BLaER1 treated with 17β-estradiol and CSF1 and Interleukin-3, amounts not matched to agents 10 nM and 100 nM (cell line): Measurements from ENCODE around the gene ZNF142.

Experiments used
- H3K27ac ChIP-seq, 11 experiments: shearing (Covaris generic); formaldehyde crosslinking; 2 replicates each; pipeline ENCODE4 v1.8.1; 2022
- H3K27me3 ChIP-seq, 11 experiments: shearing (Covaris generic); formaldehyde crosslinking; 2 replicates each; pipeline ENCODE4 v1.8.1; 2022
- H3K36me3 ChIP-seq, 11 experiments: shearing (Covaris generic); formaldehyde crosslinking; 2 replicates each; pipeline ENCODE4 v1.8.1; 2022
- H3K4me1 ChIP-seq, 10 experiments: shearing (Covaris generic); formaldehyde crosslinking; 2 replicates each; pipeline ENCODE4 v1.8.1; 2022
- H3K4me2 ChIP-seq, 11 experiments: shearing (Covaris generic); formaldehyde crosslinking; 2 replicates each; pipeline ENCODE4 v1.8.1; 2022
- H3K4me3 ChIP-seq, 10 experiments: shearing (Covaris generic); formaldehyde crosslinking; 2 replicates each; pipeline ENCODE4 v1.8.1; 2022
- H3K9ac ChIP-seq, 11 experiments: shearing (Covaris generic); formaldehyde crosslinking; 2 replicates each; pipeline ENCODE4 v1.8.1; 2022
- H3K9me3 ChIP-seq, 11 experiments: shearing (Covaris generic); formaldehyde crosslinking; replicated peaks in 1 of 11; 2 replicates each; pipeline ENCODE4 v1.8.1; 2022
- H4K20me1 ChIP-seq, 11 experiments: shearing (Covaris generic); formaldehyde crosslinking; 2 replicates each; pipeline ENCODE4 v1.8.1; 2022
- Cebpa-rat ChIP-seq, 11 experiments: shearing (Covaris generic); IDR thresholded peaks; 2 replicates each; pipeline ENCODE4 v1.8.1; 2022

The ZNF142 gene

DNA sequence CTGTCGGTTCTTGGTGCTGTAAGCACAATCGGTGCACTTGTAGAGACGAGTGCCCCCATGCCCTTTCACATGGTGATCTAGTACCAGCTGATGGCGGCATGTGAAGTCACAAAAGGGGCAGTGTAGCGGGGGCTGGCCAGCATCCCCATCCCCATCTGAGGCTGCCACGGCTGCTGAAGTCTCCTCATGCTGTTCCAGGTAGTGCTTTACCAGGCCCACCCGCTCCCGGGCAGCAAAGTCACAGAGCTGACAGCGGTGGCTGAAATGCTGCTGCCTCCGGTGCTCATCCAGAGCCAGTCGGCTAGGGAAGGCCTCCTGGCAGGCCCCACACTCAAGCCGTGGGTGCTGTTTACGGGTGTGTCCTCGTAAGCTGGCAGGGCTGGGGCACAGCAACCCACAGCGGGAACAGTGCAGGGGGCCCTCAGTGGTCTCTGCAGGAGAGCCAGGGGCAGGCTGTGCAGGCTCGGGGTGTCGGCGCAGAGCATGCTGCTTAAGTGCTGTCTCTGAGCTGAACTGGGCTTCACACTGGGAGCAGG, 17.2 kb downstream of the ZNF142 start:
- H3K4me1 ChIP-seq, result no peaks in the 10 kb centered on the region
- no peaks in the 10 kb centered on the region for H3K9me3 ChIP-seq
- no peak overlapping the region for H3K4me3 ChIP-seq
- no peak for TF ChIP-seq Cebpa-rat (IDR thresholded peaks at IDR 0.05)
- H4K20me1 ChIP-seq, result peaks cover 0 to 64% (median 36%) of the 10 kb centered on the region in 11 experiments; a peak in 15 of 22 replicates
- H3K4me2 ChIP-seq, result no peak overlapping the region
- no peaks in the 10 kb centered on the region for H3K27me3 ChIP-seq
- no peak overlapping the region for H3K27ac ChIP-seq
- H3K36me3 ChIP-seq, result peaks cover 95 to 100% (median 99%) of the 10 kb centered on the region in 11 experiments
- no peak overlapping the region for H3K9ac ChIP-seq

DNA sequence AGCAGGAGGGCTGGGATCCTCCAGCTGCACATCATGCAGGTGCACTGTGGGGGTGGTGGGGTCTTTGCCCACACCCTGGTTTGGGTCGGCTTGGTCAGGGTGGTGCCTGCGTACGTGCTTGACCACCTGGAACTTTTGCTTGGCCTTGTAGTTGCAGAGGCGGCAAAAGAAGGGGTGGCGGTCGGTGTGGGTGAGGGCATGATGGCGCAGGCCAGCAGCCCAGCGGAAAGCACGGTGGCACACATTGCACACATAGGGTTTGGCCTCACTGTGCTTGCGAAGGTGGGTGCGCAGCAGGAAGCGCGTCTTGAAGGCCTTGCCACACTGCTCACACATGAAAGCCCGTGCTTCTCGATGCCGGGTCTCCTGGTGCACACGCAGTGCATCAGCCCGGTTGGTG, 21.1 kb downstream of the ZNF142 start:
- no peaks in the 10 kb centered on the region for H3K9me3 ChIP-seq
- H3K36me3 ChIP-seq, result peaks cover 95 to 100% (median 99%) of the 10 kb centered on the region in 11 experiments
- TF ChIP-seq Cebpa-rat (IDR thresholded peaks at IDR 0.05), result no peak
- no peak overlapping the region for H3K4me3 ChIP-seq
- peaks cover 0 to 36% (median 24%) of the 10 kb centered on the region in 11 experiments; a peak in 13 of 22 replicates for H4K20me1 ChIP-seq
- H3K27me3 ChIP-seq, result no peaks in the 10 kb centered on the region
- H3K27ac ChIP-seq, result no peak overlapping the region
- no peak overlapping the region for H3K9ac ChIP-seq
- peaks cover 0 to 8% (median 3%) of the 10 kb centered on the region in 10 experiments; a peak in 9 of 20 replicates for H3K4me1 ChIP-seq
- no peak overlapping the region for H3K4me2 ChIP-seq

DNA sequence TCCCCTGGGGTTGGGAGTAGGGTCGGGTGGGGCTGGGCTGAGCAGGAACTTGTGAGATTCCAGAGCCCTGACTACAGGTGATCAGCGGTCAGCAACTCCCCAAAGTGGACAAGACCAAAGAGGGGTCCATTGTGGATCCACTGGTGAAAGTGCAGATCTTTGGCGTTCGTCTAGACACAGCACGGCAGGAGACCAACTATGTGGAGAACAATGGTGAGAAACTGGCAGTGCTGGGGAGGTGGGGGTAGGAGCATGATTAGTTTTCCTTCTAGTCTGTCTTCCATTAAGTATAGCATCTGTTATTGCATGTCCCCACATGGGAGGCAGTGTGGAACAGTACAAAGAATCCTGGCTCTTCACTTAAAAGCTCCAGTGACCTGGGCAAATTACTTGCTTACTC, 23.7 kb downstream of the ZNF142 start:
- Histone ChIP-seq H3K4me3 (no peak overlapping the region), H4K20me1 (peaks cover 0 to 16% (median 6%) of the 10 kb centered on the region in 11 experiments; a peak in 8 of 22 replicates), H3K27ac (no peak overlapping the region), H3K27me3 (no peaks in the 10 kb centered on the region), H3K9me3 (no peaks in the 10 kb centered on the region), H3K9ac (no peak overlapping the region), H3K4me2 (no peak overlapping the region), H3K36me3 (peaks cover 74 to 83% (median 81%) of the 10 kb centered on the region in 11 experiments), H3K4me1 (peaks cover 0 to 15% (median 7%) of the 10 kb centered on the region in 10 experiments; a peak in 16 of 20 replicates)
- no peak for TF ChIP-seq Cebpa-rat (IDR thresholded peaks at IDR 0.05)

DNA sequence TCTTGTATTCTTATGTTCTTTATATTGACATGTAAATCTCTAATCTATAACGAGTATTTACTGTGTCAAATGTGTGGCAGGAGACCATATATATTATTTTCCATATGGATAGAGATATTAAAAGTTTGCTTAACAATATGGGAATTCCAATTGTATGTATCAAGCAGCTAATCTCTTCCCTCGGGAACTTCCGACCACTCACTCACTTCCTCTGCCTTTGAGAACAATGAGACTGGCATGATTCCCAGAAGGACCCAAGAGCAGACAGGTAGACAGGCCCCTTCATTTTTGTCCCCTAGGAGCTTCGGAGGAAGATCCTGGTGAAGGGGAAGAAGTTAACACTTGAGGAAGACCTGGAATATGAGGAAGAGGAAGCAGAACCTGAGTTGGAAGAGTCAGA, 27.6 kb downstream of the ZNF142 start:
- peaks cover 35 to 45% (median 42%) of the 10 kb centered on the region in 11 experiments for H3K36me3 ChIP-seq
- H3K4me1 ChIP-seq, result peaks cover 0 to 28% (median 18%) of the 10 kb centered on the region in 10 experiments; a peak in 16 of 20 replicates
- H3K27me3 ChIP-seq, result no peaks in the 10 kb centered on the region
- no peak overlapping the region for H3K4me3 ChIP-seq
- no peak overlapping the region for H3K27ac ChIP-seq
- no peak for TF ChIP-seq Cebpa-rat (IDR thresholded peaks at IDR 0.05)
- no peaks in the 10 kb centered on the region for H3K9me3 ChIP-seq
- H3K4me2 ChIP-seq, result no peak overlapping the region
- H4K20me1 ChIP-seq, result peaks cover 0 to 2% (median 0%) of the 10 kb centered on the region in 11 experiments; a peak in 3 of 22 replicates
- H3K9ac ChIP-seq, result no peak overlapping the region

DNA sequence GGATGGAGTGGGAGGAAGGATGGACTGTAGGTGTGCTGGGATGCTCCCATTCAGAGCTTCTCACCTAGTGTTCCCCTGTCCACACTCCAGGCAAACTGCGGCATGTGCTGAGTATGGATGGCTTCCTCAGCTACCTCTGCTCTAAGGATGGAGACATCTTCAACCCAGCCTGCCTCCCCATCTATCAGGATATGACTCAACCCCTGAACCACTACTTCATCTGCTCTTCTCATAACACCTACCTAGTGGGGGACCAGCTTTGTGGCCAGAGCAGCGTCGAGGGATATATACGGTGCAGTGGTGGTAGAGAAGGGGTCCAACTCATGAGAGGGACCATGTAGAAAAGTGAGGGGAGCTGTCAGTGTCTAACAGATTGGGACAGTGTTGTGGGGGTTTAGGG, 31.5 kb downstream of the ZNF142 start:
- TF ChIP-seq Cebpa-rat (IDR thresholded peaks at IDR 0.05), result no peak
- H3K4me3 ChIP-seq, result no peak overlapping the region
- no peaks in the 10 kb centered on the region for H3K9me3 ChIP-seq

DNA sequence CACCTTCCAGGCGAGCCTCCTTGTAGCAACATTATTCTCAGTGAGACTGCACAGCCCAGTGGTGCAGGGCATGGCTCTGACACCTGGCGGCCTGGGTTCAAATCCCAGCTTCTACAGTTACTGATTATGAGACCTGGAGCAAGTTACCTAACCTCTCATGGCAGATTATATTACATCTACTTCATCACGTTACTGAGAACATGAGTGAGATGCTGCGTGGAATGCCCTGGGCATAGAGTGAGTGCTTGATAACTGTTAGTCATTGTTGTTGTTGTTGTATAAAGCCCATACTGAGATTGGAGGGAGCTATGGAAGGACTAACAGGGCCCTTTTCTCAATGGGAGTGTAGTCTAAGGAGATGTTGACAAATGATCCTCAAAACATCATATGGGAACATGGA, 33.1 kb downstream of the ZNF142 start:
- TF ChIP-seq Cebpa-rat (IDR thresholded peaks at IDR 0.05), result no peak
- Histone ChIP-seq H3K4me2 (no peak overlapping the region), H3K4me1 (peaks cover 22 to 34% (median 29%) of the 10 kb centered on the region in 10 experiments), H3K27ac (no peak overlapping the region), H4K20me1 (no peaks in the 10 kb centered on the region), H3K4me3 (no peak overlapping the region), H3K36me3 (0 out of 22 replicates have a peak, but pooled peaks cover 0 to 4% (median 0%) of the 10 kb centered on the region in 11 experiments), H3K9me3 (no peaks in the 10 kb centered on the region), H3K27me3 (no peaks in the 10 kb centered on the region), H3K9ac (no peak overlapping the region)

More for the DNA sequence above, 31.5 kb downstream of the ZNF142 start:
- peaks cover 13 to 28% (median 20%) of the 10 kb centered on the region in 10 experiments for H3K4me1 ChIP-seq
- H3K27ac ChIP-seq, result no peak overlapping the region
- H3K4me2 ChIP-seq, result no peak overlapping the region
- peaks cover 0 to 7% (median 3%) of the 10 kb centered on the region in 11 experiments; a peak in 12 of 22 replicates for H3K36me3 ChIP-seq
- H3K9ac ChIP-seq, result no peak overlapping the region
- no peaks in the 10 kb centered on the region for H3K27me3 ChIP-seq
- H4K20me1 ChIP-seq, result no peaks in the 10 kb centered on the region; a peak in 2 of 22 replicates

DNA sequence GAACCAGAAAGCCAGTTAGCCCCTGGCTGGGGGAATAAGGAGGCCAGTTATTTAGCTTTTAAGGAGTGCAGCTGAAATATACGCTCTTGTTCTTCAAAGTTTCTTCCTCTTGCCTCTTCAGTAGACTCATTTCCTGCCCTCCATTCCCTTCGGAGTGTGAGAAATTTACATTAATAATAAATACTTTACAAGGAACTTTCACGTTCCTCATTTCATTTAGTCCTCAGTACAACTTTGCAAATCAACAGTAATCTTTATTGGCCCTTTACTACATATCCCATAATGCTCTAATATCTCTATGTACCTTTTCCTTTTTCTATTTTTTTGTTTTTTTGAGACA, 36.1 kb downstream of the ZNF142 start:
- H3K9ac ChIP-seq, result peak overlapping the region in 3 of 11 experiments; percentile 7 to 63 (median 31); a peak in 5 of 22 replicates
- no peaks in the 10 kb centered on the region for H3K9me3 ChIP-seq
- peak overlapping the region in 3 of 10 experiments; percentile 0 to 31 (median 5); a peak in 2 of 20 replicates for H3K4me3 ChIP-seq
- no peaks in the 10 kb centered on the region for H4K20me1 ChIP-seq
- peaks cover 10 to 24% (median 13%) of the 10 kb centered on the region in 10 experiments for H3K4me1 ChIP-seq
- no peaks in the 10 kb centered on the region for H3K27me3 ChIP-seq
- peak overlapping the region; percentile 32 to 94 (median 62) for H3K4me2 ChIP-seq
- no peak for TF ChIP-seq Cebpa-rat (IDR thresholded peaks at IDR 0.05)
- H3K27ac ChIP-seq, result peak overlapping the region in 5 of 11 experiments; percentile 19 to 80 (median 38); a peak in 7 of 22 replicates
- H3K36me3 ChIP-seq, result peaks cover 0 to 4% (median 0%) of the 10 kb centered on the region in 11 experiments; a peak in 1 of 22 replicates

DNA sequence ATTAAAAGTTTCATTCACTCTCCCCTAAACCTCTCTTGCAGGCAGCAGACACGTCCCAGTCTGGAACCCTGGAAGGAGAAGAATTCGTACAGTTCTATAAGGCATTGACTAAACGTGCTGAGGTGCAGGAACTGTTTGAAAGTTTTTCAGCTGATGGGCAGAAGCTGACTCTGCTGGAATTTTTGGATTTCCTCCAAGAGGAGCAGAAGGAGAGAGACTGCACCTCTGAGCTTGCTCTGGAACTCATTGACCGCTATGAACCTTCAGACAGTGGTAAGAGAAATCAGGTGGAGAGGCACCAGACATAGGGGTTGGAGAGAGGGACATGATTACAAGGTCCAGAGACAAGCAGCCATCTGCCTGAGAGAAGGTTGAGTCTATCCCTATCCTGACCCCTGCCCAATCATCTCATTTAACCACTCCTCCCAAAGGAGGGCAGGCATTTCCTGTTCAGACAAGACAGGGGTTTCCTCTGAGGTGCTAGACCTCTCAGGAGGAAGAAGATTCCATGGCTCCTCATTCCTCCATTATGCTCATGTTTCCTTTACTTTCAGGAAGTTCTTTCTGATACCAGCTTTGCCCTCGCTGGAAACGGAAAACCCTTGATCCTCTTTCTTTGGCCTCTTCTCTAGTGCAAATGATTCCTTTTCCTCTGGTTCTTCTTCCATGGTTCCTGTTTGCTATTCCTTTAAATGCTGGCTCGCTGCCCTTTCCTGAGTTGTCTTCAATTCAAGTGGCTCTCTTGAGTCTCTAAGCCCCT, 36.6 kb downstream of the ZNF142 start:
- no peak for TF ChIP-seq Cebpa-rat (IDR thresholded peaks at IDR 0.05)
- Histone ChIP-seq H3K27ac (peak overlapping the region in 5 of 11 experiments; percentile 19 to 80 (median 38); a peak in 7 of 22 replicates), H3K27me3 (no peaks in the 10 kb centered on the region)

DNA sequence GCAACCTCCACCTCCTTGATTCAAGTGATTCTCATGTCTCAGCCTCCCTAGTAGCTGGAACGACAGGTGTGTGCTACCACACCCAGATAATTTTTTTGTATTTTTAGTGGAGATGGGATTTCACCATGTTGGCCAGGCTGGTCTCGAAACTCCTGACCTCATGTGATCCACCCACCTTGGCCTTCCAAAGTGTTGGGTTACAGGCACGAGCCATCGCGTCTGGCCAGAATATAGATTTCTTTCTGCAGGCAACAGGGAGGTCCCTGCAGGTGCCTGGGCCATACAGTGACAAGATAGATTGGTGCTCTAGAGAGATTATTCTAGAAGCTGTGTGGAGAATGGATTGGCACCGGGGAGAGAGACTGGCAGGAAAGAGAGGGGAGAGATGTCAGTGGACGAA, 38.4 kb downstream of the ZNF142 start:
- Histone ChIP-seq H3K9me3 (no peaks in the 10 kb centered on the region), H3K4me1 (peaks cover 10 to 24% (median 13%) of the 10 kb centered on the region in 10 experiments), H3K4me3 (no peak overlapping the region), H3K4me2 (no peak overlapping the region), H3K27ac (no peak overlapping the region), H3K27me3 (no peaks in the 10 kb centered on the region), H3K36me3 (peaks cover 0 to 4% (median 0%) of the 10 kb centered on the region in 11 experiments; a peak in 1 of 22 replicates), H3K9ac (no peak overlapping the region), H4K20me1 (no peaks in the 10 kb centered on the region)
- no peak for TF ChIP-seq Cebpa-rat (IDR thresholded peaks at IDR 0.05)

More for the DNA sequence above, 36.6 kb downstream of the ZNF142 start:
- Histone ChIP-seq H4K20me1 (no peaks in the 10 kb centered on the region), H3K4me2 (peak overlapping the region; percentile 32 to 94 (median 62)), H3K9ac (peak overlapping the region in 3 of 11 experiments; percentile 7 to 63 (median 31); a peak in 5 of 22 replicates), H3K4me1 (peaks cover 10 to 24% (median 13%) of the 10 kb centered on the region in 10 experiments), H3K4me3 (peak overlapping the region in 3 of 10 experiments; percentile 0 to 31 (median 5); a peak in 2 of 20 replicates), H3K9me3 (no peaks in the 10 kb centered on the region), H3K36me3 (peaks cover 0 to 4% (median 0%) of the 10 kb centered on the region in 11 experiments; a peak in 1 of 22 replicates)
